Activated T-cell treated with anti-CD3 and anti-CD28 coated beads, Interleukin-2, amount 50 U/mL, for 48 hours (primary cell): ENCODE data around the gene RBM17.
"Not testable (repeated sequence)": the region's sequence is repeated elsewhere in the genome, so short reads cannot be mapped to it uniquely, and the experiment has no call there.

Experiments used
- DNase-seq, 2 experiments: peaks; one replicate each; pipeline ENCODE4 v3.0.0-alpha.2; 2020

RBM17 gene

DNA sequence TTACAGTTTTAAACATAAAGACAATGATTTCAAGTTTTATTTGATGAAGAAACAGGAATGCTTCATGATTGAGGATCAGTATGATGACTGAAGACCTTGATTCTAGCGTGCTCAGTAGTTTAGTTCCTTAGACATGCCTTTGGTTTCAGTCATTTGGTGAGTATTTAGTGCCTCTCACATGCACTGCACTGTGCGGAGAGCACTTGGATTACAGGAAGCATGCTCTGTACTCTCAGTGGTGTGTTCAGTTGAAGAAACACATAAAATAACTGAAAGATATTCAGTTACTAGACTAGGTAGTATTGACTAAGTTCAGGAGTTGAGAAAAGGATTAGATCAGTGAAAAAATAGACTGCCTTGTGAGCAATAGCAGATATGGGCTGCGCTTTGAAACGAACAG lies 25.5 kb downstream of the RBM17 start:
- no peak for DNase-seq

DNA sequence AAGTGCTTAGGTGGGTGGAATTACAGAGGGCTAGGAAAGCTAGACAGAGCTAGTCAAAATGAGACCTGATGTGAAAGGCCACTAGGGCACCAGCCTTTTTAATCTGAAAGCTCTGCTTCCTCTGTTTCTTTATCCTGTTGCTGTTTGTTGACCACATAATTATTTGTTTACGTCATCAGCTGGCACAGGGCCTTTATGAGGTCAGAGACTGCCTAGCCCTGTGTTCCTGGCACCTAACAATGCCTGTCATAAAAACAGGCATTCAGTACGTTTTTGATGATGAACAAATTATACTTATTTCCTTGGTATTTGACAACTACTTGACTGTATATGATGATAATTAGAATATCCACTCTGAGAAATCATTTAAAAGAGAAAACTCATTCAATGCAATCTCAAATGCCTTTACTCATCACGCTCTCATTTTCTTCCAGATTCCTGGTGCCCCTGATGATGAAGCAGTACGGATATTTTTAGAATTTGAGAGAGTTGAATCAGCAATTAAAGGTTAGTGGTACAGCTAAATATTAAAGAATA lies 26.0 kb downstream of the RBM17 start:
- DNase-seq, result no peak

GRCh38 chr10:6115411-6115810 lies 26.6 kb downstream of the RBM17 start:
- no peak for DNase-seq

DNA sequence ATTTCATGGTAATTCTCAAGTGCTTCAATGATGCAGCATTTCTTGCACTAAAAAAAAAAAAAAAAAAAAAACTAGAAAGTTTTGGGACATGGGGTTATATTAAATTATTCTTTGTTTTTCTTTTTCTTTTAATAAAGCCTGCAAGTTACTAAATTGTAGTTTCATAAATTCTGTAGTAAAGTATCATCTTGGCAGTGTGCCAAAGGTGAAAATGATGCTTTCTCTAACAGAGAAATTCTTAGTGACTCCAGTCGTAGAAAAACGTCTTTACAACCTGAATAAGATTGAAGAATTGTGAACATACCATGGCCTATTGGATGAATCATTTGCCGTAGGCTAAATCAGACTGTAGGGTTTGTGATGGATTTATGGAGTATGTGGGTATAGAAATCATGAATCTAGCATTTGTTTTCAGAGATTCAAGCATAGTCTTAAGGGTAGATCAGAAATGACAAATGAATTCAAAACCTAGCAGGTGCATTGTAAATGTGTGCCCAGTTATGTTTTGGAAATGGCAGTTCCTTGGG lies 27.1 kb downstream of the RBM17 start:
- no peak for DNase-seq

DNA sequence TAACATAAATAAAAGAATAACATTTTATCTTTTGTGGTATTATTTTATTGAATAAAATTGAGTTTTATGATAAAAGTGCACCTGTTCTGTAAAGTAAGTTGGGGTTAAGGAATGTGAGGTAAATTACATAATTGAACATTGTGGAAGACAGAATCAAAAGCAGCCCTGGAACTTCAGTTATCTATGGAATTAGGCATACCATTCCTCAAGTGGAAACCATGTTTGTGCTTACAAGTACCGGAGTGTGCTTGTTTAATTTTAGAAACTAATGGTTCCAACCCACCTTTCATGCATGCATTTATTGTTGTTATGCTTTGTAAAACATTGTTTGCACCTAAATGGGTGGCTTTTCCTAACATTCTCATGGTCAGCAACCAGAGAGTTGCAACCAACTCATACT lies 28.0 kb downstream of the RBM17 start:
- no peak for DNase-seq

- DNase-seq, result no peak
Observed at GRCh38 chr10:6117711-6118110, 28.9 kb downstream of the RBM17 start.

- no peak for DNase-seq
Observed at GRCh38 chr10:6119423-6119822, 30.6 kb downstream of the RBM17 start.

- DNase-seq, result no peak
Observed at GRCh38 chr10:6119962-6120361, 31.1 kb downstream of the RBM17 start.

DNA sequence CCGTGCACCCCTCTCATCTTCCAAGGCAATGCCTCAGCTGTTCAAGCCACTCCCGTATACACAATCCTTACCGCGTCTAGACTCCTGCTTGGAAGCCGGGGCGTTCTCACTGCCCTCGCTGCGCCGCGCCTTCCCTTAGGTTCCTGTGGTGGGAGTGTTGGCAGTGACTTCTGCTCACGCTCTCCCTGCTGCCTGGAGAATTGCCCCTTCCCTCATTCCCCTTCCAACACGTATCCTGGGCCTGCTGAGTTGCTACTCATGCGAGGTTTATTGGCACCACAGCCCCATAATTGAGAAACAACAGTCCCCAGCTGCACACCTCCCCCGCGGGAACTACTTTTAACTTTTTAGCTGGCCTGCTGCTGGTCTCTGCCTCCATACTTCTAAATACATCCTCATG lies 31.9 kb downstream of the RBM17 start:
- no peak for DNase-seq

DNA sequence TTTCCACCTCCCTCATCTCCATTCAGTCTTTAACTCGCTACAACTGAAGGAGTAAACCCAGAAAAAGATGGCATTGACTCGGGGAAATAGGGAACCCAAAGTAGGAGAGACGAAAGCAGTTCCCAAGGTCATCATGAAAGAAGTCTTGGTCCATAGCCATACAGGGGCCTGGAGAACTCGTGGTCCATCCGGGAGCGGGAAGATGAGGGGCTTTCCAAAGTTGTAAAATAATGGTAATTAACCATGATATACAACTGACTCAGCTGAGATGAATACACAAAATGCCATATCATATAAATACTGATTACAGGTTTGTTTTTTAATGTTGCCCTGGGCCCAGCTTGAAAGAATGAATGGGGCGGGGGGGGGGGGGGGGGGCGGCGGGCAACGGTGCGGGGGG lies 32.3 kb downstream of the RBM17 start:
- DNase-seq, result no peak

DNA sequence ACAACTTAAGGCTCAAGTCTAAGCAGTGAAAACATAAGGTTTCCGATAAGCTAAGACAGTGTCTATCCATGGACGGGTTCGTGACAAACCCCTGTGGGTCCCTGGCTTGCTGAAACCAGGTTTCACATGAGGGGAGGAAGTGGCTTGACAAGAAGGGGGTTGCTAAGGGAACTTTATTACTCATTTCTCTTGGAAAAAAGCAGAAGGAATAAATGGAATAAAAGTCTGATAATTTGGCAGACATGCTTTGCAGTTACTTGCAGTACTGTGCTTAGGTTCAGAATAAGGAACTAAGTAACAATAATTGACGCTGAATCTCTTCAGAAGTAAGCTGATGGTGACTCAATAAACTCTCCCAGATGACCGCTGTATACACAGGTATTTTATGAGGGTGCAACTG lies 34.7 kb downstream of the RBM17 start:
- DNase-seq, result peak in 1 of 2 experiments; percentile 19

DNA sequence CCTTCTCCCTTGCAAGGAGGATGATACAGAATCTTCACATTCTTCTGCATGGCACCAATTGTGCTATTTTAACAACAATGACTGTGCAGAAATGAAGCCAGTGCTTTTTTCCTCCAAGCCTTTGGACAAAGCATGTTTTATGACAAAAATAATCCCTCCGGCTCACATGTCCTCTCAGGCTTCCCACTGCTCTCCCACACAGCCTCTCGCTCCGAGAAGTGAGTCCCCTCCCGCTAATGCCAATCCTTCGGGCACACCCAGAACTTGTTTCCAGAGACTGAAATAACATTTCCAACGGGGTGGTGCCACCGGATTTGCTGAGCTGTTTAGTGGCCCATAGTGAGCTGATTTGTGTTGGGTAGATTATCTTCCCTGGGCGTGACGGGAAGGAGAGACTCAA lies 35.8 kb downstream of the RBM17 start:
- DNase-seq, result no peak

DNA sequence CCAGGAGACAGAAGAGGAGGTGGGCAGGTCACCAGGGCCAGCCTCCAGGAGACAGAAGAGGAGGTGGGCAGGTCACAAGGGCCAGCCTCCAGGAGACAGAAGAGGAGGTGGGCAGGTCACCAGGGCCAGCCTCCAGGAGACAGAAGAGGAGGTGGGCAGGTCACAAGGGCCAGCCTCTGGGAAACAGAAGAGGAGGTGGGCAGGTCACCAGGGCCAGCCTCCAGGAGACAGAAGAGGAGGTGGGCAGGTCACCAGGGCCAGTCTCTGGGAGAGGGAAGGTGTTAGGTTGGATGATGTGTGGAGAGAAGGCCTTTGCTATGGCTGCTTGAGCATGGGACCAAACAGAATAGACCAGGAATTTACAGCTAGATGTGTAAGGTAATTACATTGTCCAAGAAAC lies 38.6 kb downstream of the RBM17 start:
- DNase-seq, result not testable (repeated sequence)

DNA sequence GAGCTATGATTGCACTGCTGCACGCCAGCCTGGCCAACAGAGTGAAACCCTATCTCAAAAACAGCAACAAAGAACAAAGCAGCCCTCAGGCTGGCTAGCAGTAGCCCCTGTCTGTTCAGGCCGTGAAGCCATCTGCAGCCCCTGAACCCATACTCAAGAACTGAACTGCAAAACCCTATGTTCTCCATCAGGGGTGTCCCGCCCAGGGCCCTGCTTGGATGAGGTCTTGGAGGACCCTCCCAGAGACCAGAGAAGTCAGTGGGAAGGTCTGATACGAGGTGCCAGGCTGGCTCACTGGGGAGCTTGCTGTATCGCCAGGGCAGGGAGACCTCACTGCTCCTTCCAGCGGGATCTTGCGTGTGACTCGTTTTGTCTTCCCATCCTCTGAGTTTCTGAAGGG lies 39.3 kb downstream of the RBM17 start:
- no peak for DNase-seq

DNA sequence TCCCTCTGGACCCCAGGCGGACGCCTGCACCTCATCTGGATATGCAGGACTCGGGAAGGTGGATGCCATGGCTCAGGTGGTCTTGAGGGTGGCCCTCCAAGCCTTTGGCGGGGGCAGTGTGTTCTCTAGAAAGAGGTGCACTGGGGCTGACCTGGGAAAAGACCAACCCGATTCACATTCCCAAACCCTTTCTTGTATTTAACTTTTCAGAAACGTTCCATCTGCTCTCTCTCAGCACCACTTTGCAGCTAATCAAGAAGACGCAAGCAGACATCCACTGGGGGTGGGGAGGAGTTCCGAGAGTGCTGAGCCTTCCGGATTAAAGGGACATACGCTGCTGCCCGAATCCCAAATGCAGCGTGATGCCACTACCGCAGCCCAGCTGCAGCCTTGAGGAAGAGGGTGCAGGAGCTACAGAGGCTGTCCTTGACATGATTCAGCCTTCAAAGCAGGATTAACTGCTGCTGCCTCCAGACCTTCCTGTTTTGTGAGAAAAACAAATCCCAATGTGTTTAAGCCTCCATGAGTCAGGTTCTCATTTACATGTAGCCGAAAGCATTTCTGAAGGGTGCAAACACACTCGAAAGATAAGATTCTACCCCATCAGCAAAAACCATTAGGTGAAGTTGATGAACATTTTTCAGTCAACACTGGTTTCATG lies 39.9 kb downstream of the RBM17 start:
- DNase-seq, result no peak

- DNase-seq, result no peak
Observed at GRCh38 chr10:6130848-6131470, 42.1 kb downstream of the RBM17 start.

- no peak for DNase-seq
Observed at GRCh38 chr10:6133331-6134098, 44.7 kb downstream of the RBM17 start.

- no peak for DNase-seq
Observed at GRCh38 chr10:6134099-6134823, 45.4 kb downstream of the RBM17 start.

GRCh38 chr10:6135039-6135438 lies 46.2 kb downstream of the RBM17 start:
- no peak for DNase-seq

DNA sequence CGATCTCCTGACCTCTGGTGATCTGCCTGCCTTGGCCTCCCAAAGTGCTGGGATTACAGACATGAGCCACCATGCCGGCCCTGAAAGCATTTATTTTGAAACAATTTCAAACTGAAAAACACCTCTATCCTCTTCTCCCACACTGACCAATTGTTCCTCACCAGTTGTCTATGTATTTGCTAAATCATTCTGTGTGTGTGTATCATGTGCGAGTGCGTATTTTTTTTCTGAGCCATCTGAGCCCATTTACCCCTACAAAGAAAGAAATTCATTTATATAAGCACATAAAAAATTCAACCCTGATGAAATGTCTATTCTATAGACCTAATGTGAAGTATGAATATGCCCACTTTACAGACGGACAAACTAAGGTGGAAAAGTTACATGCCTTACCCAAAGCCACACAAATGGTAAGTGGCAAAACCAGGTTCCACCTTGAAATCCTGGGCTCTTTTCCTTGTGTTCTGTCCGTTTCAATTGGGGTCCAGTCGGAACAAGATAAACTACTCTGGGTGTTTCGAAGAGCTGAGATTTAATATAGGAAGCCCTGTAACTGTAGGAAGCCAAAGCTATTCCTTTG lies 46.8 kb downstream of the RBM17 start:
- DNase-seq, result no peak

DNA sequence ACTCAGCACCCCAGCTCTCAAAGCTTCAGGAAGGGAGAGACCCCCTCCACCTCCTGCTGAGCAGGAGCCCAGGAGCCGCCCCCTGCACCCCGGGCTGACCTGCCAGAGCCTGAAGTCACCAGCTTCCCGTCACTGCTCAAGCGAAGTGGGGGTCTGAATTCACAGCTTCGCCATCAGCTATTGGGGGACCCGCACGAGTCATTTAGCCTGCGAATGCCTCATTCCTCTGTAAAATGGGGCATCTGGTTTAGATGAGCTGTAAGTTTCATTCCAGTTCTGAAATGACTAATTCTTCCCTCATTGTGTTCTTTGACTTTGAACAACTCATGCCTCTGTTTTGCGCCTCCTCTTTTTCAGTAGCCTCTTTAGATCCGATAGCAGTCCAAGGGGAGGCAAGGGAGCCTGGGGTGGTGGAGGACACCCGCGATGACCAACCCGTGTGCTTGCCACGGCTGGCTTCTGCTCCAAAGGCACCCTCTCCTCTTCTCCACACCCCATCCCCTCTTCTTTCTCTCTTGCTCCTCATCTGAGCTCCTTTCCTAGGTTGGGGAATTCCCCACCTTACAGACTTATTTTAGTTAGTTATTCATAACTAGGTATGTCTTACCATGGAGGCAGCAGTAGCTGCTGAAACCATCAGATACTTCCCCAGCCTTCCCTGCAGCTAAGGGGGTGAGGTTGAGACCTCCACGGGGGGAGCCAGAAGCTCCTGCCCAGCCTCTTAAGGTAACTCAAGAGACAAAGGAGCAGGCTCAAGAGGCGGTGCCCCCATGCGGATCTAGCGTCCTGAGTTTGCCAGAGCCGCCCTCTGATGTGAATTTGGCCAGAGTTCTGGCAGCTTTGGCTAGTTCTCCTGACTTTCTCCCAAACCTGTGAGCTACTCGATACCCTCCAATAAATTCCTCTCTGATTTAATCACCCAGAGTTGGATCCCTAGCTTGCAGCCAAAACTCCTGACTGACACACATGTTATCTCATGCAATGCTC lies 47.7 kb downstream of the RBM17 start:
- peak; percentile 81 to 82 for DNase-seq
